Measurements from ENCODE around the gene LHX6. TPM values are rescaled to one million over a fixed set of nuclear protein-coding genes. Genes with fewer than 3 reads are reported as not detected.

Gene LHX6
- total RNA-seq, 4 donors from 2014 or later: 0.53 to 12.4 (median 3.1) TPM

DNA sequence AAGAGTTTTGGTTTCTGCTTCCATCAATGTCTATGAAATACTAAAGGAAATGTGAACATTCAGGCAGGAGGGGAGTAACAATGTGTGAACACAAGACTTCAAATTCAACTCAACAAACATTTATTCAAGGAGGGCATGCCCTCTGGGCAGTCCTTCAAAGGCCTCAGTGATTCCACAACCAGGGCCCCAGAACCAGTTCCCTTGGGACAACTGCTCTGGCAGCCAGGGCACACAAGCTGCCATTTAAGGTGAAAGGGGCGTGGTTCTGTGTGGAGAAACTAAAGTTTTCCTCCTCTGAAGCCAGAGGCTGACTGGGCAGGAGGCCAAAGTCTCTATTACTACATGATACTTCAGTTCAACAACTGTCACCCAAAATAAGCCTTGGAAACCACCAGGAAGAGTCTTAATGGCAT, 32.7 kb upstream of the LHX6 start:
- Histone ChIP-seq H3K9me3 (no peaks in the 10 kb centered on the region), H3K27me3 (no peaks in the 10 kb centered on the region), H3K27ac (peak overlapping the region in 1 of 4 donors; percentile 7), H3K4me3 (no peak overlapping the region), H3K4me1 (peaks cover 0 to 31% (median 6%) of the 10 kb centered on the region in 4 donors), H3K36me3 (peaks cover 0 to 43% (median 0%) of the 10 kb centered on the region in 3 donors)
- TF ChIP-seq POLR2A (IDR thresholded peaks at IDR 0.05): no peak
- TF ChIP-seq, protein P1, sequence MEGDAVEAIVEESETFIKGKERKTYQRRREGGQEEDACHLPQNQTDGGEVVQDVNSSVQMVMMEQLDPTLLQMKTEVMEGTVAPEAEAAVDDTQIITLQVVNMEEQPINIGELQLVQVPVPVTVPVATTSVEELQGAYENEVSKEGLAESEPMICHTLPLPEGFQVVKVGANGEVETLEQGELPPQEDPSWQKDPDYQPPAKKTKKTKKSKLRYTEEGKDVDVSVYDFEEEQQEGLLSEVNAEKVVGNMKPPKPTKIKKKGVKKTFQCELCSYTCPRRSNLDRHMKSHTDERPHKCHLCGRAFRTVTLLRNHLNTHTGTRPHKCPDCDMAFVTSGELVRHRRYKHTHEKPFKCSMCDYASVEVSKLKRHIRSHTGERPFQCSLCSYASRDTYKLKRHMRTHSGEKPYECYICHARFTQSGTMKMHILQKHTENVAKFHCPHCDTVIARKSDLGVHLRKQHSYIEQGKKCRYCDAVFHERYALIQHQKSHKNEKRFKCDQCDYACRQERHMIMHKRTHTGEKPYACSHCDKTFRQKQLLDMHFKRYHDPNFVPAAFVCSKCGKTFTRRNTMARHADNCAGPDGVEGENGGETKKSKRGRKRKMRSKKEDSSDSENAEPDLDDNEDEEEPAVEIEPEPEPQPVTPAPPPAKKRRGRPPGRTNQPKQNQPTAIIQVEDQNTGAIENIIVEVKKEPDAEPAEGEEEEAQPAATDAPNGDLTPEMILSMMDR (IDR thresholded peaks at IDR 0.05): no peak
- DNase-seq: peak in 1 of 3 donors; percentile 57

DNA sequence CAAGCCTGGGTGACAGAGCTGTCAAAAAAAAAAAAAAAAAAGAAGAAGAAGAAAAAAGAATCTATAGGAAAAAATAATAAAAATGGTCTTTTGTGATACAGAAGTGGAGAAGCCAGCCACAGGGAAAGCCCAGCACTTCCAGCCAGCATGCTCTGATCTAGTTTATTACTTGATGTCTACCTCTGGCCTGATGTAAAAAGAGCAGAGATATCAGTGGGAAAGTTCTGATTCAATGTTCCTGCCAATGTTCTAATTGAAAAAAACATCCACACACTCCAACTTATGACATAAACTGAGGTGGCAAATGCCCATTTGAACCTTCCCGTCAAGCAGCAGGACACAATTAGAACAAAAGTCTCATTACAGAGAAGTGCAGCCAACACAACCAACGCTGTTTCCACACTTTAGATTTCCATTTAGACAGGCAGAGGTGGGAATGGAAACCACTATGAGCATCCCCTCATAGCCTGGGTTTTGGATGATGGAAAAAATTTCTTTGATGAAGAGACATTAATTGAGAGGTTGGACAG, 30.2 kb upstream of the LHX6 start:
- TF ChIP-seq POLR2A (IDR thresholded peaks at IDR 0.05): no peak
- TF ChIP-seq, protein P1 (IDR thresholded peaks at IDR 0.05): no peak
- DNase-seq: no peak
- no peak overlapping the region for H3K27ac ChIP-seq
- no peaks in the 10 kb centered on the region for H3K27me3 ChIP-seq
- H3K9me3 ChIP-seq: no peaks in the 10 kb centered on the region
- peaks cover 0 to 23% (median 5%) of the 10 kb centered on the region in 4 donors for H3K4me1 ChIP-seq
- peaks cover 0 to 58% (median 0%) of the 10 kb centered on the region in 3 donors for H3K36me3 ChIP-seq
- H3K4me3 ChIP-seq: no peak overlapping the region

DNA sequence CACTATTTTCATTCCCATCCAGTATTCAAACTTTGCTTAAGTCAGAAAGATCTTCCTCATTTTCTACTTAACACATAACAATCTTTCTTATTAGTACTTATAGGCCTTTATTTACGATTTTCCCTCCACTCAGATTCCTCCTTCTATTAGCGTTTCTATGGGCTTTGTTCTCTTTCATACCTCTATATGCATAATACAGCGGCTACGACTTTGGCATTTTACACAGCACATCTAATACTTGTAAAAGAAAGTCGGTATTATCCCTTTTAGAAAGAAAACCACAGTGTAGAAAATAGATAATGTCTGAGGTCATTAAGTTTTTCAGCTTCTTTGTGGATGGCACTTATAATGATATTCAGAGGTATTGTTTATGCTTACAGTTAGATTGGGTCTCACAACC, 27.4 kb upstream of the LHX6 start:
- Histone ChIP-seq H3K9me3 (no peaks in the 10 kb centered on the region), H3K36me3 (peaks cover 0 to 76% (median 0%) of the 10 kb centered on the region in 3 donors), H3K4me3 (no peak overlapping the region), H3K27ac (no peak overlapping the region), H3K27me3 (no peaks in the 10 kb centered on the region), H3K4me1 (no peaks in the 10 kb centered on the region)
- TF ChIP-seq, protein P1 (IDR thresholded peaks at IDR 0.05): no peak
- no peak for TF ChIP-seq POLR2A (IDR thresholded peaks at IDR 0.05)
- DNase-seq: no peak

DNA sequence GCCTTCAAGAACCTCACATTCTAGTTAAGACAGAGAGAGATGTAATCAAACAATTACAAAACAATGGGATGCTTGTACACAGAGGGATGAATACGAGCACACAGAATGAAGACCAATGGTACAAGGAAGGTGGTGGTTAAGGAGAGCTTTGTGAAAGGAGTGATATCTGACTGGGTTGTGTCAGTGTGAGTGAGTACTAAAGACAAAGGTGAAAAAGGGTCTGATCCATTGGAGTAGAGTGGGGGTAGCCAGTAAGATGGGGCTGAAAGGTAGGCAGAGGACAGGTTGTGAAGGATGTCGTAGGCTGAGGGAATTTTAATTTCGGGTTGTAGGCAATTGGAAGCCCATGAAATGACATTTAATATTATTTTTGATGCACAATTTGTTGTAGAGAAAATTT, 26.0 kb upstream of the LHX6 start:
- Histone ChIP-seq H3K36me3 (peaks cover 0 to 76% (median 0%) of the 10 kb centered on the region in 3 donors), H3K27me3 (no peaks in the 10 kb centered on the region), H3K4me3 (no peak overlapping the region), H3K9me3 (no peaks in the 10 kb centered on the region), H3K27ac (no peak overlapping the region), H3K4me1 (no peaks in the 10 kb centered on the region)
- TF ChIP-seq, protein P1 (IDR thresholded peaks at IDR 0.05): no peak
- no peak for TF ChIP-seq POLR2A (IDR thresholded peaks at IDR 0.05)
- no peak for DNase-seq

DNA sequence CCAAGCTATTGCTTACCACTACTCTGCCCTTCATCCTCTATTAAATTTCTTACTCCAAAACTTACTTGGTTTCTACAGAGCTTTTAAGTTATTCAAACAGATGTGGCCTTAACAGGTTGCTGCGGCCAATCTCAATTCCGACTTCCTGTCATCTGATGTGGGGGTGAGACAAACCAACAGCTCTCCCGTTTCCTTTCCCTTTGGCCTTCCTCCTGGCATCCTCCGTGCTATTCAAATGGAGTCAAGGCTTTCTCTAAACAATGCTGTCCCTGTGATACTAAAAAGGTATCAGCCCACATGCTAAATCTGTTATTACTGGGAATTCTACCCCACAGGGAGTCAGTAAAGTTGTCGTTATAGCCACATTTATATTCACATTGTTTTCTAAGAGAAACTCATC, 24.0 kb upstream of the LHX6 start:
- Histone ChIP-seq H3K4me3 (no peak overlapping the region), H3K4me1 (no peaks in the 10 kb centered on the region), H3K36me3 (peaks cover 0 to 70% (median 0%) of the 10 kb centered on the region in 3 donors), H3K27ac (no peak overlapping the region), H3K27me3 (no peaks in the 10 kb centered on the region), H3K9me3 (no peaks in the 10 kb centered on the region)
- DNase-seq: no peak
- TF ChIP-seq, protein P1 (IDR thresholded peaks at IDR 0.05): no peak
- no peak for TF ChIP-seq POLR2A (IDR thresholded peaks at IDR 0.05)
